Measurements from ENCODE around the gene PARVB. TPM values are rescaled to one million over a fixed set of nuclear protein-coding genes. Genes with fewer than 3 reads are reported as not detected.

PARVB gene
- total and polyA plus RNA-seq, 9 donors = 12.3 to 62.9 (median 39.1) TPM

GRCh38 chr22:44085743-44086270, 61.7 kb downstream of the PARVB start:
- DNase-seq = peak in 4 of 5 donors; percentile 50 to 67 (median 62)
- intact Hi-C loops (cut with DNase I) = loop anchor here in 1 of 4 donors (10.0 kb wide), 1 partner anchor 539 kb away; no protein-coding TSS in a partner anchor
- Histone ChIP-seq H3K27ac (peak overlapping the region in 1 of 2 donors; percentile 80), H3K4me1 (ENCODE audit: insufficient read depth) (peaks cover 24% of the 10 kb centered on the region), H3K27me3 (no peaks in the 10 kb centered on the region), H3K36me3 (no peaks in the 10 kb centered on the region), H3K9me3 (no peaks in the 10 kb centered on the region), H3K4me3 (no peak overlapping the region)
- TF ChIP-seq EP300 (IDR thresholded peaks at IDR 0.05) (no peak), CTCF (IDR thresholded peaks at IDR 0.05) (peak in 1 of 3 donors; percentile 17), POLR2A (IDR thresholded peaks at IDR 0.05) (no peak)
- 27 to 35% (median 31%) methylated on average over 11 of the region's 11 CpGs for WGBS, 3 donors

- 9 to 16% (median 11%) methylated on average over 17 of the region's 17 CpGs for WGBS, 3 donors
These were observed 62.4 kb downstream of the PARVB start for GRCh38 chr22:44086271-44087088.

GRCh38 chr22:44087089-44087430, 63.0 kb downstream of the PARVB start:
- H3K4me3 ChIP-seq = no peak overlapping the region
- no peak for DNase-seq
- H3K27ac ChIP-seq = peak overlapping the region in 1 of 2 donors; percentile 80
- H3K9me3 ChIP-seq = no peaks in the 10 kb centered on the region
- intact Hi-C loops (cut with DNase I) = loop anchor here in 1 of 4 donors (10.0 kb wide), 1 partner anchor 538 kb away; no protein-coding TSS in a partner anchor
- no peaks in the 10 kb centered on the region for H3K27me3 ChIP-seq
- 49 to 72% (median 68%) methylated on average over 4 of the region's 4 CpGs for WGBS, 3 donors
- peaks cover 24% of the 10 kb centered on the region for H3K4me1 ChIP-seq (ENCODE audit: insufficient read depth)
- H3K36me3 ChIP-seq = no peaks in the 10 kb centered on the region
- TF ChIP-seq EP300 (IDR thresholded peaks at IDR 0.05) = no peak
- no peak for TF ChIP-seq CTCF (IDR thresholded peaks at IDR 0.05)
- TF ChIP-seq POLR2A (IDR thresholded peaks at IDR 0.05) = no peak

More at GRCh38 chr22:44086271-44087088, 62.4 kb downstream of the PARVB start:
- Histone ChIP-seq H3K4me3 (no peak overlapping the region), H3K27me3 (no peaks in the 10 kb centered on the region), H3K36me3 (no peaks in the 10 kb centered on the region), H3K27ac (peak overlapping the region in 1 of 2 donors; percentile 80), H3K9me3 (no peaks in the 10 kb centered on the region), H3K4me1 (ENCODE audit: insufficient read depth) (peaks cover 24% of the 10 kb centered on the region)
- intact Hi-C loops (cut with DNase I) = loop anchor here in 1 of 4 donors (10.0 kb wide), 1 partner anchor 538 kb away; no protein-coding TSS in a partner anchor
- DNase-seq = peak; percentile 72 to 84 (median 78)
- TF ChIP-seq CTCF (IDR thresholded peaks at IDR 0.05) = no peak
- no peak for TF ChIP-seq POLR2A (IDR thresholded peaks at IDR 0.05)
- TF ChIP-seq EP300 (IDR thresholded peaks at IDR 0.05) = no peak

GRCh38 chr22:44088976-44089570, 65.0 kb downstream of the PARVB start:
- no peaks in the 10 kb centered on the region for H3K9me3 ChIP-seq
- TF ChIP-seq EP300 (IDR thresholded peaks at IDR 0.05) (no peak), POLR2A (IDR thresholded peaks at IDR 0.05) (no peak), CTCF (IDR thresholded peaks at IDR 0.05) (no peak)
- no peaks in the 10 kb centered on the region for H3K36me3 ChIP-seq
- peaks cover 26% of the 10 kb centered on the region for H3K4me1 ChIP-seq (ENCODE audit: insufficient read depth)
- WGBS, 3 donors = 33 to 43% (median 38%) methylated on average over 17 of the region's 17 CpGs
- no peak overlapping the region for H3K4me3 ChIP-seq
- DNase-seq = no peak
- H3K27me3 ChIP-seq = no peaks in the 10 kb centered on the region
- intact Hi-C loops (cut with DNase I) = loop anchor here in 1 of 4 donors (10.0 kb wide), 1 partner anchor 536 kb away; no protein-coding TSS in a partner anchor
- no peak overlapping the region for H3K27ac ChIP-seq
